GM23338 (cell line): ENCODE results near the gene UBFD1. TPM values are rescaled to one million over a fixed set of nuclear protein-coding genes. Genes with fewer than 3 reads are reported as not detected.

ENCODE experiments used
- ATAC-seq: fragments of 200-7000 bp; cut with Tn5 transposase; 3 replicates; pipeline ENCODE4 v1.9.1; 2020
- DNase-seq: peaks from one replicate; pipeline ENCODE4 v3.0.0-alpha.2; 2015; ENCODE audit warnings: low spot score
- H2AFZ ChIP-seq: fragments of 200-600 bp; sonication (generic); 2 replicates; pipeline ENCODE4 v1.8.0; 2016; ENCODE audit warnings: antibody characterized with exemption, mild to moderate bottlenecking, moderate library complexity
- H3F3A ChIP-seq: fragments of 200-600 bp; sonication (generic); replicated peaks from 2 replicates; pipeline ENCODE4 v1.8.0; 2017; ENCODE audit warnings: antibody characterized with exemption, mixed run types, low read depth
- H3K27ac ChIP-seq: fragments of 200-600 bp; sonication (generic); 2 replicates; pipeline ENCODE4 v1.6.1; 2016; ENCODE audit warnings: low read depth
- H3K27me3 ChIP-seq: fragments of 200-600 bp; sonication (generic); 2 replicates; pipeline ENCODE4 v1.8.0; 2016; ENCODE audit warnings: mild to moderate bottlenecking, mixed run types, moderate library complexity; ENCODE audit not compliant: insufficient read depth
- H3K36me3 ChIP-seq: fragments of 200-600 bp; sonication (generic); 2 replicates; pipeline ENCODE4 v1.8.0; 2016; ENCODE audit warnings: mild to moderate bottlenecking; ENCODE audit not compliant: insufficient read depth
- H3K4me1 ChIP-seq: fragments of 200-600 bp; sonication (generic); 2 replicates; pipeline ENCODE4 v1.8.0; 2016; ENCODE audit warnings: mild to moderate bottlenecking, moderate library complexity; ENCODE audit not compliant: insufficient read depth
- H3K4me2 ChIP-seq: fragments of 200-600 bp; sonication (generic); 2 replicates; pipeline ENCODE4 v1.7.1; 2017; ENCODE audit warnings: mixed run types
- H3K4me3 ChIP-seq: fragments of 200-600 bp; sonication (generic); 2 replicates; pipeline ENCODE4 v1.6.1; 2016; ENCODE audit warnings: mixed run types
- H3K79me2 ChIP-seq: fragments of 200-600 bp; sonication (generic); replicated peaks from 2 replicates; pipeline ENCODE4 v1.8.0; 2017; ENCODE audit warnings: mild to moderate bottlenecking; ENCODE audit not compliant: insufficient read depth
- H3K9me2 ChIP-seq: fragments of 200-600 bp; sonication (generic); 2 replicates; pipeline ENCODE4 v1.8.0; 2017; ENCODE audit not compliant: insufficient read depth
- H4K20me1 ChIP-seq: fragments of 200-600 bp; sonication (generic); replicated peaks from 2 replicates; pipeline ENCODE4 v1.8.0; 2017; ENCODE audit warnings: mild to moderate bottlenecking; ENCODE audit not compliant: insufficient read depth
- H3K27ac Mint-ChIP-seq: 2 replicates; pipeline ENCODE4 v1.8.0; 2020; ENCODE audit warnings: inconsistent platforms, mild to moderate bottlenecking, moderate library complexity, mixed read lengths
- H3K27me3 Mint-ChIP-seq: 3 replicates; pipeline ENCODE4 v1.8.0; 2022; ENCODE audit warnings: low read depth, mild to moderate bottlenecking, moderate library complexity, mixed read lengths, inconsistent platforms; ENCODE audit not compliant: insufficient read depth, poor library complexity
- H3K36me3 Mint-ChIP-seq: 3 replicates; pipeline ENCODE4 v1.8.0; 2021; ENCODE audit warnings: low read depth, mild to moderate bottlenecking, inconsistent platforms, moderate library complexity, mixed read lengths
- H3K4me1 Mint-ChIP-seq: 3 replicates; pipeline ENCODE4 v1.8.0; 2020; ENCODE audit warnings: mild to moderate bottlenecking, inconsistent platforms, mixed read lengths
- H3K4me3 Mint-ChIP-seq: 3 replicates; pipeline ENCODE4 v1.8.0; 2021; ENCODE audit warnings: moderate library complexity, mild to moderate bottlenecking, inconsistent platforms, mixed read lengths
- H3K9me3 Mint-ChIP-seq: 3 replicates; pipeline ENCODE4 v1.8.0; 2020; ENCODE audit warnings: moderate library complexity, mild to moderate bottlenecking, inconsistent platforms, mixed read lengths
- CREB1 ChIP-seq: fragments of 250-450 bp; sonication (Bioruptor Pico); IDR thresholded peaks from 2 replicates; pipeline ENCODE4 v1.5.0; 2020; ENCODE audit warnings: low read depth, mild to moderate bottlenecking, moderate library complexity
- EZH2 ChIP-seq: fragments of 200-600 bp; sonication (generic); IDR thresholded peaks from one replicate; pipeline ENCODE4 v1.8.0; 2017; ENCODE audit warnings: antibody characterized with exemption, mild to moderate bottlenecking, low read depth; ENCODE audit not compliant: unreplicated experiment
- EZH2phosphoT487 ChIP-seq: fragments of 200-600 bp; sonication (generic); IDR thresholded peaks from one replicate; pipeline ENCODE4 v1.8.1; 2018; ENCODE audit warnings: antibody characterized with exemption; ENCODE audit not compliant: unreplicated experiment
- JUNB ChIP-seq: IDR thresholded peaks from one replicate; pipeline ENCODE4 v1.6.1; 2016; ENCODE audit warnings: antibody characterized with exemption; ENCODE audit not compliant: unreplicated experiment
- NANOG ChIP-seq: IDR thresholded peaks from 2 replicates; pipeline ENCODE4 v1.6.1; 2016; ENCODE audit warnings: antibody characterized with exemption, borderline replicate concordance
- POLR2AphosphoS5 ChIP-seq: IDR thresholded peaks from 2 replicates; pipeline ENCODE4 v1.6.1; 2016; ENCODE audit warnings: antibody characterized with exemption, low read depth
- STAT1 ChIP-seq: IDR thresholded peaks from one replicate; pipeline ENCODE4 v1.6.1; 2016; ENCODE audit warnings: antibody characterized with exemption; ENCODE audit not compliant: unreplicated experiment
- ZNF114 ChIP-seq: fragments of 250-450 bp; sonication (Bioruptor Pico); IDR thresholded peaks from 2 replicates; pipeline ENCODE4 v1.5.0; 2020; ENCODE audit warnings: mild to moderate bottlenecking, moderate library complexity
- ZNF331 ChIP-seq: fragments of 250-450 bp; sonication (Bioruptor Pico); IDR thresholded peaks from 2 replicates; pipeline ENCODE4 v1.5.0; 2020; ENCODE audit warnings: low read depth, mild to moderate bottlenecking, moderate library complexity
- polyA plus RNA-seq: library from polyadenylated mRNA; unstranded; fragments of >200 nt; fragmentation: Nextera tagmentation; extraction: Ambion mirVana; gene quantifications from 2 replicates; pipeline ENCODE4 v1.2.1, GENCODE V29; 2016
- total RNA-seq: library from RNA; depleted of rRNA; stranded (reverse); fragments of >200 nt; shearing (Covaris generic); gene quantifications from 2 replicates; pipeline ENCODE4 v1.2.3, GENCODE V29; 2014
- TF ChIP-seq, protein P1 (sequence below): IDR thresholded peaks from 2 replicates; pipeline ENCODE4 v1.6.1; 2016; ENCODE audit warnings: antibody characterized with exemption
- TF ChIP-seq, protein P2 (sequence below), 2 experiments: fragments of 200-600 bp in 1 of 2; sonication (generic) in 1 of 2; conservative IDR thresholded peaks; 2 replicates each; pipeline versions ENCODE4 v1.5.1 to v1.6.1; 2016 to 2017; ENCODE audit warnings: antibody characterized with exemption in 2 of 2, low read depth in 2 of 2, mild to moderate bottlenecking in 2 of 2, moderate library complexity in 1 of 2
- TF ChIP-seq, protein P3 (sequence below): fragments of 250-450 bp; sonication (Bioruptor Pico); IDR thresholded peaks from 2 replicates; pipeline ENCODE4 v1.5.0; 2020; ENCODE audit warnings: mild to moderate bottlenecking, moderate library complexity
- TF ChIP-seq, protein P4 (sequence below): IDR thresholded peaks from one replicate; pipeline ENCODE4 v1.6.1; 2018; ENCODE audit warnings: antibody characterized with exemption; ENCODE audit not compliant: unreplicated experiment

The UBFD1 gene
- total and polyA plus RNA-seq, 2 experiments from 2014 or later, result 28.5 to 249 TPM

DNA sequence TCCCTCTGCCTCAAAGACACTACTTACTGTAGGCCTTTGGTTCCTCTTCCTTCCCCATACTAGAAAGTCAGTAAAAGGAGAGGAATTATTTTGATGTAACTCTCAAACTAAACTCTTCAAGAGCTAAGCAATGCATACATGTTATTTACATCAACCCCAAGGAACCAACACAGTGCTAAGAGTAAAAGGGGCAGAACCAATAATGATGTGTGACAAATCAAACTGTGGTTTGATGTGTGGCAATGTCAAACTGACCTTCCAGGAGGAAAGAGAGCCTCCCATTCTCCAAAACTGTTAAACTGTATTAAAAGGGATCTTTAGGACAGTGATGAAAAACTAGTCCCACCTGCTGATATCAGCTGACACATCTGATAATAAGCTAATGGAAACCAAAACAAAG lies 22.9 kb downstream of the UBFD1 start:
- H3K36me3 Mint-ChIP-seq, result peaks cover 47% of the 10 kb centered on the region
- H3F3A ChIP-seq, result 0 out of 2 replicates have a peak, but pooled peaks cover 7% of the 10 kb centered on the region
- H3K9me3 Mint-ChIP-seq, result no peaks in the 10 kb centered on the region
- H3K9me2 ChIP-seq, result no peaks in the 10 kb centered on the region
- no peaks in the 10 kb centered on the region for H3K4me1 Mint-ChIP-seq
- H3K4me3 Mint-ChIP-seq, result no peak overlapping the region
- H3K27me3 ChIP-seq, result no peaks in the 10 kb centered on the region
- DNase-seq, result no peak
- no peak overlapping the region for H2AFZ ChIP-seq
- H3K4me3 ChIP-seq, result no peak overlapping the region
- H3K27ac Mint-ChIP-seq, result no peak overlapping the region
- peaks cover 7% of the 10 kb centered on the region for H3K27me3 Mint-ChIP-seq
- no peaks in the 10 kb centered on the region; the same call in 1 of the 2 replicates for H3K79me2 ChIP-seq
- peaks cover 22% of the 10 kb centered on the region for H3K36me3 ChIP-seq
- no peak overlapping the region for H3K4me2 ChIP-seq
- TF ChIP-seq JUNB (no peak), ZNF114 (no peak), EZH2phosphoT487 (no peak), NANOG (no peak), POLR2AphosphoS5 (no peak), STAT1 (no peak), EZH2 (no peak), CREB1 (CRISPR knock-in tag) (no peak), ZNF331 (CRISPR knock-in tag) (no peak)
- TF ChIP-seq, protein P1, sequence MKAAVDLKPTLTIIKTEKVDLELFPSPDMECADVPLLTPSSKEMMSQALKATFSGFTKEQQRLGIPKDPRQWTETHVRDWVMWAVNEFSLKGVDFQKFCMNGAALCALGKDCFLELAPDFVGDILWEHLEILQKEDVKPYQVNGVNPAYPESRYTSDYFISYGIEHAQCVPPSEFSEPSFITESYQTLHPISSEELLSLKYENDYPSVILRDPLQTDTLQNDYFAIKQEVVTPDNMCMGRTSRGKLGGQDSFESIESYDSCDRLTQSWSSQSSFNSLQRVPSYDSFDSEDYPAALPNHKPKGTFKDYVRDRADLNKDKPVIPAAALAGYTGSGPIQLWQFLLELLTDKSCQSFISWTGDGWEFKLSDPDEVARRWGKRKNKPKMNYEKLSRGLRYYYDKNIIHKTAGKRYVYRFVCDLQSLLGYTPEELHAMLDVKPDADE, result no peak
- TF ChIP-seq, protein P2, sequence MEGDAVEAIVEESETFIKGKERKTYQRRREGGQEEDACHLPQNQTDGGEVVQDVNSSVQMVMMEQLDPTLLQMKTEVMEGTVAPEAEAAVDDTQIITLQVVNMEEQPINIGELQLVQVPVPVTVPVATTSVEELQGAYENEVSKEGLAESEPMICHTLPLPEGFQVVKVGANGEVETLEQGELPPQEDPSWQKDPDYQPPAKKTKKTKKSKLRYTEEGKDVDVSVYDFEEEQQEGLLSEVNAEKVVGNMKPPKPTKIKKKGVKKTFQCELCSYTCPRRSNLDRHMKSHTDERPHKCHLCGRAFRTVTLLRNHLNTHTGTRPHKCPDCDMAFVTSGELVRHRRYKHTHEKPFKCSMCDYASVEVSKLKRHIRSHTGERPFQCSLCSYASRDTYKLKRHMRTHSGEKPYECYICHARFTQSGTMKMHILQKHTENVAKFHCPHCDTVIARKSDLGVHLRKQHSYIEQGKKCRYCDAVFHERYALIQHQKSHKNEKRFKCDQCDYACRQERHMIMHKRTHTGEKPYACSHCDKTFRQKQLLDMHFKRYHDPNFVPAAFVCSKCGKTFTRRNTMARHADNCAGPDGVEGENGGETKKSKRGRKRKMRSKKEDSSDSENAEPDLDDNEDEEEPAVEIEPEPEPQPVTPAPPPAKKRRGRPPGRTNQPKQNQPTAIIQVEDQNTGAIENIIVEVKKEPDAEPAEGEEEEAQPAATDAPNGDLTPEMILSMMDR (conservative IDR thresholded peaks at IDR 0.05; ENCODE audit: low read depth in 2 of 2), result no peak
- TF ChIP-seq, protein P3, sequence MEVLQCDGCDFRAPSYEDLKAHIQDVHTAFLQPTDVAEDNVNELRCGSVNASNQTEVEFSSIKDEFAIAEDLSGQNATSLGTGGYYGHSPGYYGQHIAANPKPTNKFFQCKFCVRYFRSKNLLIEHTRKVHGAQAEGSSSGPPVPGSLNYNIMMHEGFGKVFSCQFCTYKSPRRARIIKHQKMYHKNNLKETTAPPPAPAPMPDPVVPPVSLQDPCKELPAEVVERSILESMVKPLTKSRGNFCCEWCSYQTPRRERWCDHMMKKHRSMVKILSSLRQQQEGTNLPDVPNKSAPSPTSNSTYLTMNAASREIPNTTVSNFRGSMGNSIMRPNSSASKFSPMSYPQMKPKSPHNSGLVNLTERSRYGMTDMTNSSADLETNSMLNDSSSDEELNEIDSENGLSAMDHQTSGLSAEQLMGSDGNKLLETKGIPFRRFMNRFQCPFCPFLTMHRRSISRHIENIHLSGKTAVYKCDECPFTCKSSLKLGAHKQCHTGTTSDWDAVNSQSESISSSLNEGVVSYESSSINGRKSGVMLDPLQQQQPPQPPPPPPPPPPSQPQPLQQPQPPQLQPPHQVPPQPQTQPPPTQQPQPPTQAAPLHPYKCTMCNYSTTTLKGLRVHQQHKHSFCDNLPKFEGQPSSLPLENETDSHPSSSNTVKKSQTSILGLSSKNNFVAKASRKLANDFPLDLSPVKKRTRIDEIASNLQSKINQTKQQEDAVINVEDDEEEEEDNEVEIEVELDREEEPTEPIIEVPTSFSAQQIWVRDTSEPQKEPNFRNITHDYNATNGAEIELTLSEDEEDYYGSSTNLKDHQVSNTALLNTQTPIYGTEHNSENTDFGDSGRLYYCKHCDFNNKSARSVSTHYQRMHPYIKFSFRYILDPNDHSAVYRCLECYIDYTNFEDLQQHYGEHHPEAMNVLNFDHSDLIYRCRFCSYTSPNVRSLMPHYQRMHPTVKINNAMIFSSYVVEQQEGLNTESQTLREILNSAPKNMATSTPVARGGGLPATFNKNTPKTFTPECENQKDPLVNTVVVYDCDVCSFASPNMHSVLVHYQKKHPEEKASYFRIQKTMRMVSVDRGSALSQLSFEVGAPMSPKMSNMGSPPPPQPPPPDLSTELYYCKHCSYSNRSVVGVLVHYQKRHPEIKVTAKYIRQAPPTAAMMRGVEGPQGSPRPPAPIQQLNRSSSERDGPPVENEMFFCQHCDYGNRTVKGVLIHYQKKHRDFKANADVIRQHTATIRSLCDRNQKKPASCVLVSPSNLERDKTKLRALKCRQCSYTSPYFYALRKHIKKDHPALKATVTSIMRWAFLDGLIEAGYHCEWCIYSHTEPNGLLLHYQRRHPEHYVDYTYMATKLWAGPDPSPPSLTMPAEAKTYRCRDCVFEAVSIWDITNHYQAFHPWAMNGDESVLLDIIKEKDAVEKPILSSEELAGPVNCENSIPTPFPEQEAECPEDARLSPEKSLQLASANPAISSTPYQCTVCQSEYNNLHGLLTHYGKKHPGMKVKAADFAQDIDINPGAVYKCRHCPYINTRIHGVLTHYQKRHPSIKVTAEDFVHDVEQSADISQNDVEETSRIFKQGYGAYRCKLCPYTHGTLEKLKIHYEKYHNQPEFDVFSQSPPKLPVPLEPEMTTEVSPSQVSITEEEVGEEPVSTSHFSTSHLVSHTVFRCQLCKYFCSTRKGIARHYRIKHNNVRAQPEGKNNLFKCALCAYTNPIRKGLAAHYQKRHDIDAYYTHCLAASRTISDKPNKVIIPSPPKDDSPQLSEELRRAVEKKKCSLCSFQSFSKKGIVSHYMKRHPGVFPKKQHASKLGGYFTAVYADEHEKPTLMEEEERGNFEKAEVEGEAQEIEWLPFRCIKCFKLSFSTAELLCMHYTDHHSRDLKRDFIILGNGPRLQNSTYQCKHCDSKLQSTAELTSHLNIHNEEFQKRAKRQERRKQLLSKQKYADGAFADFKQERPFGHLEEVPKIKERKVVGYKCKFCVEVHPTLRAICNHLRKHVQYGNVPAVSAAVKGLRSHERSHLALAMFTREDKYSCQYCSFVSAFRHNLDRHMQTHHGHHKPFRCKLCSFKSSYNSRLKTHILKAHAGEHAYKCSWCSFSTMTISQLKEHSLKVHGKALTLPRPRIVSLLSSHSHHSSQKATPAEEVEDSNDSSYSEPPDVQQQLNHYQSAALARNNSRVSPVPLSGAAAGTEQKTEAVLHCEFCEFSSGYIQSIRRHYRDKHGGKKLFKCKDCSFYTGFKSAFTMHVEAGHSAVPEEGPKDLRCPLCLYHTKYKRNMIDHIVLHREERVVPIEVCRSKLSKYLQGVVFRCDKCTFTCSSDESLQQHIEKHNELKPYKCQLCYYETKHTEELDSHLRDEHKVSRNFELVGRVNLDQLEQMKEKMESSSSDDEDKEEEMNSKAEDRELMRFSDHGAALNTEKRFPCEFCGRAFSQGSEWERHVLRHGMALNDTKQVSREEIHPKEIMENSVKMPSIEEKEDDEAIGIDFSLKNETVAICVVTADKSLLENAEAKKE (CRISPR knock-in tag), result no peak
- TF ChIP-seq, protein P4, sequence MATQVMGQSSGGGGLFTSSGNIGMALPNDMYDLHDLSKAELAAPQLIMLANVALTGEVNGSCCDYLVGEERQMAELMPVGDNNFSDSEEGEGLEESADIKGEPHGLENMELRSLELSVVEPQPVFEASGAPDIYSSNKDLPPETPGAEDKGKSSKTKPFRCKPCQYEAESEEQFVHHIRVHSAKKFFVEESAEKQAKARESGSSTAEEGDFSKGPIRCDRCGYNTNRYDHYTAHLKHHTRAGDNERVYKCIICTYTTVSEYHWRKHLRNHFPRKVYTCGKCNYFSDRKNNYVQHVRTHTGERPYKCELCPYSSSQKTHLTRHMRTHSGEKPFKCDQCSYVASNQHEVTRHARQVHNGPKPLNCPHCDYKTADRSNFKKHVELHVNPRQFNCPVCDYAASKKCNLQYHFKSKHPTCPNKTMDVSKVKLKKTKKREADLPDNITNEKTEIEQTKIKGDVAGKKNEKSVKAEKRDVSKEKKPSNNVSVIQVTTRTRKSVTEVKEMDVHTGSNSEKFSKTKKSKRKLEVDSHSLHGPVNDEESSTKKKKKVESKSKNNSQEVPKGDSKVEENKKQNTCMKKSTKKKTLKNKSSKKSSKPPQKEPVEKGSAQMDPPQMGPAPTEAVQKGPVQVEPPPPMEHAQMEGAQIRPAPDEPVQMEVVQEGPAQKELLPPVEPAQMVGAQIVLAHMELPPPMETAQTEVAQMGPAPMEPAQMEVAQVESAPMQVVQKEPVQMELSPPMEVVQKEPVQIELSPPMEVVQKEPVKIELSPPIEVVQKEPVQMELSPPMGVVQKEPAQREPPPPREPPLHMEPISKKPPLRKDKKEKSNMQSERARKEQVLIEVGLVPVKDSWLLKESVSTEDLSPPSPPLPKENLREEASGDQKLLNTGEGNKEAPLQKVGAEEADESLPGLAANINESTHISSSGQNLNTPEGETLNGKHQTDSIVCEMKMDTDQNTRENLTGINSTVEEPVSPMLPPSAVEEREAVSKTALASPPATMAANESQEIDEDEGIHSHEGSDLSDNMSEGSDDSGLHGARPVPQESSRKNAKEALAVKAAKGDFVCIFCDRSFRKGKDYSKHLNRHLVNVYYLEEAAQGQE, result no peak
- H3K27ac ChIP-seq, result no peak overlapping the region
- no peaks in the 10 kb centered on the region for H3K4me1 ChIP-seq
- peaks cover 17% of the 10 kb centered on the region for H4K20me1 ChIP-seq
- ATAC-seq, result no peak
